Vagina (tissue), 2 donors: ENCODE data around the gene NELFA.

Source experiments
- CTCF ChIP-seq, 3 experiments: fragments of 450-650 bp in 2 of 3; fragments of 200-600 bp in 1 of 3; sonication (generic) in 1 of 3; IDR thresholded peaks; one replicate each; pipeline ENCODE4 v1.5.1; 2017 to 2019; ENCODE audit warnings: antibody characterized with exemption in 3 of 3, mild to moderate bottlenecking in 2 of 3, moderate library complexity in 2 of 3
- POLR2A ChIP-seq, 2 donors: fragments of 450-650 bp; IDR thresholded peaks; one replicate each; pipeline ENCODE4 v1.6.1; 2017; ENCODE audit warnings: antibody characterized with exemption in 2 of 2, mild to moderate bottlenecking in 2 of 2, moderate library complexity in 2 of 2
- POLR2AphosphoS5 ChIP-seq, 2 donors: sonication (generic); formaldehyde crosslinking; IDR thresholded peaks; one replicate each; pipeline ENCODE4 v1.9.0; 2017; ENCODE audit warnings: antibody characterized with exemption in 2 of 2, mild to moderate bottlenecking in 2 of 2, low read depth in 1 of 2; ENCODE audit not compliant: insufficient read depth in 1 of 2

GRCh38 chr4:2057382-2058065 lies 48.8 kb upstream of the NELFA start:
- TF ChIP-seq CTCF (IDR thresholded peaks at IDR 0.05): no peak
- no peak for TF ChIP-seq POLR2A (IDR thresholded peaks at IDR 0.05)
- TF ChIP-seq POLR2AphosphoS5 (IDR thresholded peaks at IDR 0.05; ENCODE audit: insufficient read depth in 1 of 2, low read depth in 1 of 2): no peak
